HG02852 (cell line): ENCODE measurements around the gene NUP188.
"Not testable (repeated sequence)": the region's sequence is repeated elsewhere in the genome, so short reads cannot be mapped to it uniquely, and the experiment has no call there.

Experiments used
- ATAC-seq: cut with Tn5 transposase; IDR thresholded peaks from one replicate; pipeline ENCODE4 v1.9.1; 2021; ENCODE audit warnings: mild to moderate bottlenecking, moderate library complexity; ENCODE audit not compliant: unreplicated experiment

NUP188 gene

GRCh38 chr9:129026442-129027223, 79.1 kb downstream of the NUP188 start:
- no peak for ATAC-seq

- ATAC-seq = no peak
These were observed 79.8 kb downstream of the NUP188 start for GRCh38 chr9:129027224-129027684.

DNA sequence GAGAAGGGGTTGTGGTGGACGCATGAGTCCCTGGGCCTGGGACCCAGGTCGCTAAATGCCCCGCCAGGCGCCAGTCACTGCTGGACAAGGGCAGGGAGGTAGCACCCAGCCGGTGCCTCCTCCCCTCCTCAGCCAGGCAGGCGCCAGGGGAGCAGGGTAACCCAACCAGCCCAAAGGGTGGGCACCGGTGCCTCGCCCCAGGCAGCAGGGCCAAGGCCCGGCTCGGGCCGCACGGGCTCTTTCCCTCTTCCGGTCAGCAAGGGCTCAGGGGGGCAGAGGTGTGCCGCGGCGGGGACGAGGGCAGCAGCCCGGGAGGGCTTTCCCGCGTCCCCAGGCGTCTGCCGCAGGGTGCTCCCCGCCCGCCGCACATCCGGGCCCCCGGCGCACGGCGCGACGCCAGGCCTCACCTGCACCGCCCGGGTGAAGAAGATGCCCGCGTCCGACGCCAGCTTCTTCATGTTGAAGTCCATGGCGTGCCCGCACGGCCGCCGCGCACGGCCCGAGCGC, 80.2 kb downstream of the NUP188 start:
- peak; percentile 41 for ATAC-seq

DNA sequence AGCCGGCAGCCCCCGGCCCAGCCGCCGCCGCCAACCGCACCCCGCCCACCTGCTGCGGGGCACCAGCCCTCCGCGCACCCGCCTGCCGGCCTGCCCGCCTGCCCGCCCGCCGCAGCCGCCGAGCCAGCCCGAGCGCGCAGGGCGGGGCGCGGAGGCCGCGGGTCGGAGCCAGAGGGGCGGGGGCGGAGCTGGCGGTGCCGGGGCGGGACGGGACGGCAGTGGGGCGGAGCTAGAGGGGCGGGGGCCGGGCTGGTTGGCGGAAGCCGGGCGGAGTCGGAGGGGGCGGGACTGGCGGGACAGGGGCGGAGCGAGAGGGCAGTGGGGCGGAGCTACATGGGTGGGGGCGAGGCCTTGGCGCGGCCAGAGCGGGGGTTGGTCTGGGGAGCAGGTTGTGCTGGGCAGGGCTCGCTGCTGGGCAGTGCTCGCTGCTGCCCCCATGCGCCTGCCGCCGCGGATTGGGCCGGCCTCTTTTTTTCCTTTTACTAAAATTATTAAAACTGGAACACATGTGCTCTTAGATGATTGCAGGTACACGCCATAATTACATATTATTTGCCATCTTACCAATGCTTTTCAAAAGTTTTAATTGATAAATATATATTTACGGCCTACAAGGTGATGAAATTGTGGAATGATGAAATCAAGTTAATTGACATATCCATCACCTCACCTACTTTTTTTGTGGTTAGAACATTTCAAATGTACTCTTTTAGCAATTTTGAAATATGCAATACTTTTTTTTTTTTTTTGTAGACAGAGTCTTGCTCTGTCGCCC, 80.9 kb downstream of the NUP188 start, which contains the start of gene SH3GLB2:
TSS of gene SH3GLB2 (minus strand) at position 140 of the 775 bp plus-strand sequence. CDS start 177 bp downstream, outside the sequence.
- peak; percentile 72 for ATAC-seq

GRCh38 chr9:129030191-129030590, 82.7 kb downstream of the NUP188 start:
- no peak for ATAC-seq

DNA sequence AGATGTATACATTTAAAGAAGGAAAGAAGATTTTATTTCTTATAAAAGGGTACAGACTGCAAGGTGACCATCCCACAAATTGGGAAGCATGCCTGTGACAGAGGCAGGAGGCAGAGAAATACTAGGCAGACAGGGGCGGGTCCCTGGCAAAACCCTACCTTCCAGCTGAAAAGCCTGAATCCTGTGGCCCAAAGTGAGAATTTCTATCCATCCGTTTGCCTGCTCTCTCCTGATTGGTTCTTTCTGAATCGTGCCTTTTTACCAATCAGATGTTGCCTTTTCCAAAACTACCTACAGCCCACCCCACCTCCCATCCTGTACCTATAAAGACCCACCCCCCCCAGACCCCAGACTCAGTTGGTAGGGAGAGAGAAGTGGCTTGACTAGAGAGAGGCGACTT, 84.0 kb downstream of the NUP188 start:
- no peak for ATAC-seq

- ATAC-seq = no peak
These were observed 85.2 kb downstream of the NUP188 start for GRCh38 chr9:129032541-129033159.

DNA sequence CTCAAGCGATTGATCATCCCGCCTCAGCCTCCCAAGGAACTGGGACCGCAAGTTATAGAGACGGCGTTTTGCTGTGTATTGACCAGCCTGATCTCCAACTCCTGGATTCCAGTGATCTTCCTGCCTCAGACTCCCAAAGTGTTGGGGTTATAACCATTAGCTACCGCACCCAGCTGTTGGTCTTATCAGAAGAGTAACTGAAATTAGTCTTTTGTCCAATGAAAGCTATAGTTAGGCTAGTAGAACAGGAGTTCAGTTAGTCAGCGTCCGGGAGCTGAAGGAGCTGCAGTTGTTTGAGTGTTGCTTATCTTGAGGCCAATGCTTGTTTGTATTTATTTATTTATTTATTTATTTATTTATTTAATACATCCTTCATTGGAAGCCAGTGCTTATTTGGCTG, 85.7 kb downstream of the NUP188 start:
- no peak for ATAC-seq

- not testable (repeated sequence) for ATAC-seq
These were observed 88.3 kb downstream of the NUP188 start for GRCh38 chr9:129035838-129036237.

DNA sequence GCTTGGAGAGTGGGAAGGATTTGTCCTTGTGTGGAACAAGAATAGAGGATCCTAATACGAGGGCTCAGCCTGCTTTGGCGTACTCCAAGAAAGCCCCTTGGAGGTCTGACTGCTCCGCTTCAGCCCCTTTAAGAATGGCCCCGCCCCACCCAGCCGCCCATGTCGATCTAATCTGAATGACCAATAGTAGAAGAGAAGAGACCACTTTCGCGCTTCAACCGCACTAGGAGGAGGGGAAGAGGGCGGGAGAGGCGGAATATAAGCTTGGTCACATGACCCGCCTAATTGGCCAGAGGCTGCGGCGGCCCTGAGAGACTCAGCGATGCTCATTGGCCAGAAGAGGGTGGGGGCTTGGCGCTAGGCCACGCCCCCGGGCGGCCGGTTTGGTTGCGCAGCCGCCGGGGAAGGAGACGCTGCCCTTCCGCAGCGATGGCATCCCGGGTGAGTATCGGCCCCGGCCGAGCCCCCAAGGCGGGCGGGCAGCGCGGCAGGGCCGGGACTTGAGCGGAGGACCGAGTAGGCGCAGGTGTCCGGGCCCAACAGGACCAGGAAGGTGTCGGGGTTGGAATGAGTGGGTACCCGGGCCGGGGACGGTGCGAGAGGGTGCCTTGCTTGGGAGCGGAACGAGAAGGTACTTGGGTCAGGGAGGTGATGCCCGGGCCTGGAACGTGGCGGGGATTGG, 88.9 kb downstream of the NUP188 start, which contains the start of gene MIGA2:
TSS of gene MIGA2 (plus strand) at position 386 of the 682 bp plus-strand sequence. CDS start 3,969 bp downstream, outside the sequence.
- ATAC-seq = peak; percentile 97

DNA sequence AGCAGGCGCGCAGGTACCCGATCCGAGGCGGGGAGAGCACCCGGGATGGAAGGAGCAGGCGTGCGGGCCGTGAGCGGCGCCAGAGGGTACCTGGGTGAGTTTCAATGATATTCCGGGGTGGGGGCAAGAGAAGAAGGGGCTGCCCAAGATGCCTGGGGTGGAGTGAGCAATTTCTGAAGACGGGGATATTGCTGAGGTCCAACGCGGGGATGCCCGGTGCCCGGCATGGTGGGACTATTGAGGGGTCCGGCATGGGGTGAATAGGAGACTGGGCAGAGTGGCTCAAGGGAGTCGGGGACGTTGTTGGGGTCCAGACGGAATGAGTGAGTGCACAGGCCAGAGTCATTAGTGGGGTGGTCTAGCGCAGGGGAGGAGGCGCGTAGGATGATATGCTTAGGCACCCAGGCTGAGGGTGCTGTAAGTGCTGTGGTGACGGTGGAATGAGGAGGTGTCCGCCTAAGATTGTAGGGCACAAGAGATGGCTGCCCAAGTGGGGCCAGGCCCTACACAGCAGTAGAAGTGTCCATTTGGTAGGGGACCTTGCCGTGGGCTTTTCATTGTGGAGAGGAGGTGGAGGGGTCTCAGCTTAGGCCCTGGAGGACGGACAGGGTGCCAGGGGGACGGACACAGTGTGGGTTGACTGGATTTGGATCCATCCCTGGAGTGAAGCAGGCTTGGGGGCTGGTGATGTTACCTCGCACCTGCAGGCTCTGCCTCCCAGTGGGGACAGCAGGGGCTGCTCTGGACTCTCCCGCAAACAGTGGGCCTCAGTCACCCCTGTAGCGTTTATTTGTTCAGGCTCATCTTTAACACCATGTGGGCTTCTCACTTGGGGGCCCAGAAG, 89.6 kb downstream of the NUP188 start:
- ATAC-seq = peak; percentile 1

DNA sequence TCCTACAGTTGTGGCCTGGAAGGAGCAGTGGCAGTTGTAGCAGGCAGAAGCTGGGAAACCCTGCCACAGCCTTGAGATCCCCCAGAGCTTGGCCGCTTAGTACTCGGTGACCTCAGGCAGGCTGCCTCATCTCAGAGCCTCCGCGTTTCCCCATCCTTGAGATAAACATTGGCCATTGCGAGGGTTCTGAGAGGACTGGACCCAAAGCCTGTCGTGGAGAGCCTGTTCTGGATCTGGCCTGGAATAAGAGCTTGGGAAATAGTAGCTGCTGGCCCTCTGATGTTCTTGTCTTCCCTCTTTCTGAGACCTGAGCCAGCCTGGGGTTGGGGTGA, 90.2 kb downstream of the NUP188 start:
- ATAC-seq = no peak

DNA sequence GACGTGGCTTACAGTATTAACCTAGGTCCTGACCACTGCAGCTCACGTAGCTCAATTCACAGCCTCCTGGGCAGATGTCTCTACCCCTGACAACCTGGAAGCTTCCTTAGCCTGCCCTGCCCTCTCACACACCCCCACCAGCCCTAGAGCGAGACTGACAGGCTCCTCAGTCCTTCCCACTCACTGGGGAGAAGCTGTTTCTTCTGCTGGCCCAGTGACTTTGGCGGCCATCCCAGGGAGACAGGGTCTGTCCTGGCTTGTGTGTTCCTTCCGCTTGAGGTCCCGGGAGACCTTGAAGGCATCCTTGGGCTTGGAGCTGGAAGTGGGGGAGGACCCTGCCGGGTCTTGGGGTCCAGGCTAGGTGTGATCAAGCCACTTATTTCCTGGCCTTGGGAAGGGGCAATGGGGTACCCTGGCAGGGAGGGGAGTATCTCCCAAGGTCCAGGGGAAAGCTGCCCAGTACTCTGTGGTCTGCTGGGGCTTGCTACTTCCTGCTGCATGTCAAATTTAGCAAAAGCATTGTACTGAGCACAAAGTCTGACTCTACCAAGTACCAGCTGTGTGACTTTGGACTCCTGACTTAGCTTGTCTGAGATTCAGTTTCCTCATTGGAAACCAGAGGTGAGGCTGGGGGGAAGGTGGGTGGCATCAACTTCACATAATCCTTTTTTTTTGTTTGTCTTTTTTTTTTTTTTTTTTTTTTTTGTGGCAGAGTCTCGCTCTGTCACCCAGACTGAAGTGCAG, 90.8 kb downstream of the NUP188 start:
- ATAC-seq = no peak

DNA sequence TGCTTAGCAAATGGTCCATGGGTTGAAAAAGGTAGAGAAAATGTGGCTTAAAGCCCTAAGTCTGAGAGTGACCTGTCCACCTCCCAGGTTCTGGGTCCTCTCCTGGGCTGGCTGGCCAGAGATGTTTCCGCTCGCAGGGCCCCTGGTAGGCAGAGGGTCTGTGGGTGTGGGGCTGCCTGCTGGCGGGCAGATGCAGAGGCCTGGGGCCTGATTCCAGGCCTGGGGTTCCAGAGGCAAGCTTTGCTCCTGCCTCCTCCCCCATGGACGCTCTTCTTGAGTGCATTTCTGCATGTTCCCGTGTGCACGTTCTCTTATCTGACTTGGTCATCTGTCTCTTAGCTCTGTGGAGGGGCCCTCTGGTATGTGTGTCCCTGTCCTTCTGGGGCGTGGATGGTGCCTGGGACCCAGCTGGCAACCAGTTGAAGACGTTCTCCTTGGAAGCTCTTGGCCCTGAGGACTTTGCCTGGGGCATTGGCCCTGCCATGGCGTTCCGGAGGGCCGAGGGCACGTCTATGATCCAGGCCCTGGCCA, 92.7 kb downstream of the NUP188 start:
- no peak for ATAC-seq

DNA sequence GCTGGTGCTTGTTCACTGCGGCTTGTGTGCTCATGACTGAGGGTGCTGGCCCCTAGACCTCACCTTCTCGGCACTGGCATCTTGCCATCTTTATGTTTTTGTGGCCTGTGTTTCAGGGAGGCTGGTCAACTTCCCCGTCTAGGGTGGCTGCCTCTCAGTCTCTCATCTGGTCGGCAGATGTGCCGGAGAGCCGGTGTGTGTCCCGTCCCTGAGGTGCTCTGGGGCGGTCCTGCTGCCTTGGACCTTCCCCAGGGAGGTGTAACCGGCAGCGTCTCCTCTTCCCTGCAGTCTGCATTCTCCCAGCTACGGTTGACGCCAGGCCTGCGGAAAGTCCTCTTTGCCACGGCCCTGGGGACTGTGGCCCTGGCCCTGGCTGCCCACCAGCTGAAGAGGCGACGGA, 94.5 kb downstream of the NUP188 start:
- ATAC-seq = no peak

DNA sequence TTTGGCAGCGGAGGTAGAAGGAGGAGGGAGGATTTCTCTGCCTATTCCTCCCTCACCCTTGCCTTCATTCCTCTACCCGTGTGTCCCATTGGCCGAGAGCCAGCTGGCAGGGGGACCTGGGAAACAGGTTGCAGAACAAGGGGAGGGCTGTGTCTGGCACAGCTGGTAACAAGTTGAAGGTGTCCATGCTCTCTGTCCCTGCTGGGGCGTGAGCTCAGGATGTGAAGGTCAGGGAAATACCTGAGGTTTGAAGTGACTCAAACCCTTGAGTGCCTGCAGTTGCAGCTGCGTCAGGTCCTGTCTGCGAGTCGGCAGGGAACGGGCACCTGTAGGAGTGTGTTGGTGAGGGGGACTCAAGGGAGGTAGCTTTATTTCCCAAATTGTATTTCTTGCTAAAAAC, 105.1 kb downstream of the NUP188 start:
- no peak for ATAC-seq

- no peak for ATAC-seq
These were observed 105.5 kb downstream of the NUP188 start for GRCh38 chr9:129053020-129053419.

GRCh38 chr9:129054163-129054851, 106.8 kb downstream of the NUP188 start:
- ATAC-seq = no peak
